HEK293 (cell line): ENCODE data around the gene GABRR1.
"Not testable (repeated sequence)": the region's sequence is repeated elsewhere in the genome, so short reads cannot be mapped to it uniquely, and the experiment has no call there.

Experiments
- KLF1 ChIP-seq: fragments of 450-650 bp; formaldehyde crosslinking; IDR thresholded peaks from 2 replicates; pipeline ENCODE4 v1.5.1; 2016; ENCODE audit warnings: missing biosample characterization, missing genetic modification characterization
- MEIS1 ChIP-seq: sonication (generic); formaldehyde crosslinking; IDR thresholded peaks from 2 replicates; pipeline ENCODE4 v1.8.1; 2022; ENCODE audit warnings: missing genetic modification reagents, mild to moderate bottlenecking, borderline replicate concordance
- YY1 ChIP-seq: fragments of 450-650 bp; formaldehyde crosslinking; IDR thresholded peaks from 2 replicates; pipeline ENCODE4 v1.5.1; 2018; ENCODE audit warnings: missing biosample characterization, missing genetic modification characterization
- ZBTB7A ChIP-seq: fragments of 450-650 bp; formaldehyde crosslinking; IDR thresholded peaks from 2 replicates; pipeline ENCODE4 v1.5.1; 2016; ENCODE audit warnings: low read depth, missing biosample characterization, missing genetic modification characterization
- ZNF394 ChIP-seq: fragments of 450-650 bp; formaldehyde crosslinking; IDR thresholded peaks from 2 replicates; pipeline ENCODE4 v1.5.1; 2016; ENCODE audit warnings: missing biosample characterization, missing genetic modification characterization, mild to moderate bottlenecking, moderate library complexity, borderline replicate concordance
- ZNF433 ChIP-seq: fragments of 450-650 bp; formaldehyde crosslinking; IDR thresholded peaks from 2 replicates; pipeline ENCODE4 v1.5.1; 2016; ENCODE audit warnings: missing biosample characterization, missing genetic modification characterization, low read depth
- ZNF792 ChIP-seq: fragments of 450-650 bp; formaldehyde crosslinking; IDR thresholded peaks from 2 replicates; pipeline ENCODE4 v1.5.1; 2016; ENCODE audit warnings: missing biosample characterization, missing genetic modification characterization
- TF ChIP-seq, protein P1 (sequence below): fragments of 450-650 bp; formaldehyde crosslinking; optimal IDR thresholded peaks from 2 replicates; pipeline ENCODE3; 2016; ENCODE audit warnings: missing biosample characterization, mild to moderate bottlenecking, missing genetic modification characterization
- TF ChIP-seq, protein P2 (sequence below): fragments of 450-650 bp; formaldehyde crosslinking; IDR thresholded peaks from 2 replicates; pipeline ENCODE4 v1.5.1; 2016; ENCODE audit warnings: missing biosample characterization, missing genetic modification characterization
- TF ChIP-seq, protein P3 (sequence below): fragments of 450-650 bp; formaldehyde crosslinking; IDR thresholded peaks from 2 replicates; pipeline ENCODE4 v1.5.1; 2016; ENCODE audit warnings: missing biosample characterization, missing genetic modification characterization
- TF ChIP-seq, protein P4 (sequence below): fragments of 450-650 bp; formaldehyde crosslinking; IDR thresholded peaks from 2 replicates; pipeline ENCODE4 v1.5.1; 2017; ENCODE audit warnings: missing biosample characterization, missing genetic modification characterization
- TF ChIP-seq, protein P5 (sequence below): fragments of 450-650 bp; formaldehyde crosslinking; IDR thresholded peaks from 2 replicates; pipeline ENCODE4 v1.5.1; 2016; ENCODE audit warnings: missing biosample characterization, missing genetic modification characterization

DNA sequence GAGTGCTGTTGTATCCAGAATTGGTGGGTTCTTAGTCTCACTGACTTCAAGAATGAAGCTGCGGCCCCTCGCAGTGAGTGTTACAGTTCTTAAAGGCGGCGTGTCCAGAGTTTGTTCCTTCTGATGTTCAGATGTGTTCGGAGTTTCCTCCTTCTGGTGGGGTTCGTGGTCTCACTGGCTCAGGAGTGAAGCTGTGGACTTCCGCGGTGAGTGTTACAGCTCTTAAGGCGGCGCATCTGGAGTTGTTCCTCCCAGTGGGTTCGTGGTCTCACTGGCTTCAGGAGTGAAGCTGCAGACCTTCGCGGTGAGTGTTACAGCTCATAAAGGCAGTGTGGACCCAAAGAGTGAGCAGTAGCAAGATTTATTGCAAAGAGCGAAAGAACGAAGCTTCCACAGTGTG is 16.4 kb upstream of the GABRR1 start:
- not testable (repeated sequence) for TF ChIP-seq KLF1 (tag by site-specific recombination); ZNF792; ZNF433; YY1 (tag by site-specific recombination); MEIS1; ZBTB7A (tag by site-specific recombination); ZNF394 (tag by site-specific recombination)
- TF ChIP-seq, protein P1, sequence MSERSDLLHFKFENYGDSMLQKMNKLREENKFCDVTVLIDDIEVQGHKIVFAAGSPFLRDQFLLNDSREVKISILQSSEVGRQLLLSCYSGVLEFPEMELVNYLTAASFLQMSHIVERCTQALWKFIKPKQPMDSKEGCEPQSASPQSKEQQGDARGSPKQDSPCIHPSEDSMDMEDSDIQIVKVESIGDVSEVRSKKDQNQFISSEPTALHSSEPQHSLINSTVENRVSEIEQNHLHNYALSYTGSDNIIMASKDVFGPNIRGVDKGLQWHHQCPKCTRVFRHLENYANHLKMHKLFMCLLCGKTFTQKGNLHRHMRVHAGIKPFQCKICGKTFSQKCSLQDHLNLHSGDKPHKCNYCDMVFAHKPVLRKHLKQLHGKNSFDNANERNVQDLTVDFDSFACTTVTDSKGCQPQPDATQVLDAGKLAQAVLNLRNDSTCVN (tag by site-specific recombination): not testable (repeated sequence)
- TF ChIP-seq, protein P2, sequence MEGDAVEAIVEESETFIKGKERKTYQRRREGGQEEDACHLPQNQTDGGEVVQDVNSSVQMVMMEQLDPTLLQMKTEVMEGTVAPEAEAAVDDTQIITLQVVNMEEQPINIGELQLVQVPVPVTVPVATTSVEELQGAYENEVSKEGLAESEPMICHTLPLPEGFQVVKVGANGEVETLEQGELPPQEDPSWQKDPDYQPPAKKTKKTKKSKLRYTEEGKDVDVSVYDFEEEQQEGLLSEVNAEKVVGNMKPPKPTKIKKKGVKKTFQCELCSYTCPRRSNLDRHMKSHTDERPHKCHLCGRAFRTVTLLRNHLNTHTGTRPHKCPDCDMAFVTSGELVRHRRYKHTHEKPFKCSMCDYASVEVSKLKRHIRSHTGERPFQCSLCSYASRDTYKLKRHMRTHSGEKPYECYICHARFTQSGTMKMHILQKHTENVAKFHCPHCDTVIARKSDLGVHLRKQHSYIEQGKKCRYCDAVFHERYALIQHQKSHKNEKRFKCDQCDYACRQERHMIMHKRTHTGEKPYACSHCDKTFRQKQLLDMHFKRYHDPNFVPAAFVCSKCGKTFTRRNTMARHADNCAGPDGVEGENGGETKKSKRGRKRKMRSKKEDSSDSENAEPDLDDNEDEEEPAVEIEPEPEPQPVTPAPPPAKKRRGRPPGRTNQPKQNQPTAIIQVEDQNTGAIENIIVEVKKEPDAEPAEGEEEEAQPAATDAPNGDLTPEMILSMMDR: not testable (repeated sequence)
- TF ChIP-seq, protein P3, sequence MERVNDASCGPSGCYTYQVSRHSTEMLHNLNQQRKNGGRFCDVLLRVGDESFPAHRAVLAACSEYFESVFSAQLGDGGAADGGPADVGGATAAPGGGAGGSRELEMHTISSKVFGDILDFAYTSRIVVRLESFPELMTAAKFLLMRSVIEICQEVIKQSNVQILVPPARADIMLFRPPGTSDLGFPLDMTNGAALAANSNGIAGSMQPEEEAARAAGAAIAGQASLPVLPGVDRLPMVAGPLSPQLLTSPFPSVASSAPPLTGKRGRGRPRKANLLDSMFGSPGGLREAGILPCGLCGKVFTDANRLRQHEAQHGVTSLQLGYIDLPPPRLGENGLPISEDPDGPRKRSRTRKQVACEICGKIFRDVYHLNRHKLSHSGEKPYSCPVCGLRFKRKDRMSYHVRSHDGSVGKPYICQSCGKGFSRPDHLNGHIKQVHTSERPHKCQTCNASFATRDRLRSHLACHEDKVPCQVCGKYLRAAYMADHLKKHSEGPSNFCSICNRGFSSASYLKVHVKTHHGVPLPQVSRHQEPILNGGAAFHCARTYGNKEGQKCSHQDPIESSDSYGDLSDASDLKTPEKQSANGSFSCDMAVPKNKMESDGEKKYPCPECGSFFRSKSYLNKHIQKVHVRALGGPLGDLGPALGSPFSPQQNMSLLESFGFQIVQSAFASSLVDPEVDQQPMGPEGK: not testable (repeated sequence)
- TF ChIP-seq, protein P4, sequence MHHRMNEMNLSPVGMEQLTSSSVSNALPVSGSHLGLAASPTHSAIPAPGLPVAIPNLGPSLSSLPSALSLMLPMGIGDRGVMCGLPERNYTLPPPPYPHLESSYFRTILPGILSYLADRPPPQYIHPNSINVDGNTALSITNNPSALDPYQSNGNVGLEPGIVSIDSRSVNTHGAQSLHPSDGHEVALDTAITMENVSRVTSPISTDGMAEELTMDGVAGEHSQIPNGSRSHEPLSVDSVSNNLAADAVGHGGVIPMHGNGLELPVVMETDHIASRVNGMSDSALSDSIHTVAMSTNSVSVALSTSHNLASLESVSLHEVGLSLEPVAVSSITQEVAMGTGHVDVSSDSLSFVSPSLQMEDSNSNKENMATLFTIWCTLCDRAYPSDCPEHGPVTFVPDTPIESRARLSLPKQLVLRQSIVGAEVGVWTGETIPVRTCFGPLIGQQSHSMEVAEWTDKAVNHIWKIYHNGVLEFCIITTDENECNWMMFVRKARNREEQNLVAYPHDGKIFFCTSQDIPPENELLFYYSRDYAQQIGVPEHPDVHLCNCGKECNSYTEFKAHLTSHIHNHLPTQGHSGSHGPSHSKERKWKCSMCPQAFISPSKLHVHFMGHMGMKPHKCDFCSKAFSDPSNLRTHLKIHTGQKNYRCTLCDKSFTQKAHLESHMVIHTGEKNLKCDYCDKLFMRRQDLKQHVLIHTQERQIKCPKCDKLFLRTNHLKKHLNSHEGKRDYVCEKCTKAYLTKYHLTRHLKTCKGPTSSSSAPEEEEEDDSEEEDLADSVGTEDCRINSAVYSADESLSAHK (tag by site-specific recombination): not testable (repeated sequence)
- TF ChIP-seq, protein P5, sequence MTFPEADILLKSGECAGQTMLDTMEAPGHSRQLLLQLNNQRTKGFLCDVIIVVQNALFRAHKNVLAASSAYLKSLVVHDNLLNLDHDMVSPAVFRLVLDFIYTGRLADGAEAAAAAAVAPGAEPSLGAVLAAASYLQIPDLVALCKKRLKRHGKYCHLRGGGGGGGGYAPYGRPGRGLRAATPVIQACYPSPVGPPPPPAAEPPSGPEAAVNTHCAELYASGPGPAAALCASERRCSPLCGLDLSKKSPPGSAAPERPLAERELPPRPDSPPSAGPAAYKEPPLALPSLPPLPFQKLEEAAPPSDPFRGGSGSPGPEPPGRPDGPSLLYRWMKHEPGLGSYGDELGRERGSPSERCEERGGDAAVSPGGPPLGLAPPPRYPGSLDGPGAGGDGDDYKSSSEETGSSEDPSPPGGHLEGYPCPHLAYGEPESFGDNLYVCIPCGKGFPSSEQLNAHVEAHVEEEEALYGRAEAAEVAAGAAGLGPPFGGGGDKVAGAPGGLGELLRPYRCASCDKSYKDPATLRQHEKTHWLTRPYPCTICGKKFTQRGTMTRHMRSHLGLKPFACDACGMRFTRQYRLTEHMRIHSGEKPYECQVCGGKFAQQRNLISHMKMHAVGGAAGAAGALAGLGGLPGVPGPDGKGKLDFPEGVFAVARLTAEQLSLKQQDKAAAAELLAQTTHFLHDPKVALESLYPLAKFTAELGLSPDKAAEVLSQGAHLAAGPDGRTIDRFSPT (tag by site-specific recombination): not testable (repeated sequence)
